Measurements from ENCODE around the gene MND1.

The MND1 gene

GRCh38 chr4:153349206-153349805 is 4.8 kb downstream of the MND1 start:
- H3K36me3 ChIP-seq (ENCODE audit: insufficient read depth, low read length) = peaks cover 42% of the 10 kb centered on the region
- H4K20me1 ChIP-seq (ENCODE audit: insufficient read depth, low read length) = no peaks in the 10 kb centered on the region
- no peak for TF ChIP-seq EZH2 (IDR thresholded peaks at IDR 0.05; ENCODE audit: borderline replicate concordance, low read length)
- TF ChIP-seq CTCF (IDR thresholded peaks at IDR 0.05; ENCODE audit: low read length) = no peak
- H3K79me2 ChIP-seq (ENCODE audit: insufficient read depth, low read length) = peaks cover 67% of the 10 kb centered on the region
- H3K4me1 ChIP-seq (ENCODE audit: insufficient read depth, low read length, severe bottlenecking) = peaks cover 65% of the 10 kb centered on the region
- peak overlapping the region; percentile 38 for H3K4me2 ChIP-seq (ENCODE audit: low read length)
- H3K9ac ChIP-seq (ENCODE audit: low read length) = peak overlapping the region; percentile 46
- H3K27ac ChIP-seq (ENCODE audit: low read depth, low read length, poor library complexity, severe bottlenecking) = peak overlapping the region; percentile 100
- no peaks in the 10 kb centered on the region for H3K27me3 ChIP-seq (ENCODE audit: insufficient read depth, low read length)
- no peaks in the 10 kb centered on the region for H3K9me2 ChIP-seq (ENCODE audit: low read depth, low read length)
- H3F3A ChIP-seq (ENCODE audit: insufficient read depth, low read length) = no peaks in the 10 kb centered on the region; the same call in 1 of the 2 replicates
- H3K9me3 ChIP-seq (ENCODE audit: low read length) = no peaks in the 10 kb centered on the region
- no peak overlapping the region for H2AFZ ChIP-seq (ENCODE audit: low read length)
- no peak overlapping the region for H3K4me3 ChIP-seq (ENCODE audit: low read depth, low read length, poor library complexity, severe bottlenecking)

- no peaks in the 10 kb centered on the region; the same call in 1 of the 2 replicates for H3F3A ChIP-seq (ENCODE audit: insufficient read depth, low read length)
- H4K20me1 ChIP-seq (ENCODE audit: insufficient read depth, low read length) = no peaks in the 10 kb centered on the region
- no peak overlapping the region for H3K4me3 ChIP-seq (ENCODE audit: low read depth, low read length, poor library complexity, severe bottlenecking)
Observed at GRCh38 chr4:153362184-153362583, 17.7 kb downstream of the MND1 start.

GRCh38 chr4:153364061-153364460 is 19.6 kb downstream of the MND1 start:
- no peak overlapping the region for H2AFZ ChIP-seq (ENCODE audit: low read length)
- no peaks in the 10 kb centered on the region for H3K4me1 ChIP-seq (ENCODE audit: insufficient read depth, low read length, severe bottlenecking)
- TF ChIP-seq EZH2 (IDR thresholded peaks at IDR 0.05; ENCODE audit: borderline replicate concordance, low read length) (no peak), CTCF (IDR thresholded peaks at IDR 0.05; ENCODE audit: low read length) (no peak)
- H3K9me3 ChIP-seq (ENCODE audit: low read length) = no peaks in the 10 kb centered on the region
- H3K27me3 ChIP-seq (ENCODE audit: insufficient read depth, low read length) = no peaks in the 10 kb centered on the region
- no peaks in the 10 kb centered on the region for H4K20me1 ChIP-seq (ENCODE audit: insufficient read depth, low read length)
- no peak overlapping the region for H3K4me3 ChIP-seq (ENCODE audit: low read depth, low read length, poor library complexity, severe bottlenecking)
- no peaks in the 10 kb centered on the region for H3F3A ChIP-seq (ENCODE audit: insufficient read depth, low read length)
- no peaks in the 10 kb centered on the region for H3K79me2 ChIP-seq (ENCODE audit: insufficient read depth, low read length)
- no peak overlapping the region for H3K9ac ChIP-seq (ENCODE audit: low read length)
- no peak overlapping the region for H3K27ac ChIP-seq (ENCODE audit: low read depth, low read length, poor library complexity, severe bottlenecking)
- no peaks in the 10 kb centered on the region for H3K9me2 ChIP-seq (ENCODE audit: low read depth, low read length)
- H3K36me3 ChIP-seq (ENCODE audit: insufficient read depth, low read length) = peaks cover 93% of the 10 kb centered on the region
- H3K4me2 ChIP-seq (ENCODE audit: low read length) = no peak overlapping the region

More at GRCh38 chr4:153362184-153362583, 17.7 kb downstream of the MND1 start:
- no peak overlapping the region for H3K9ac ChIP-seq (ENCODE audit: low read length)
- H3K4me1 ChIP-seq (ENCODE audit: insufficient read depth, low read length, severe bottlenecking) = no peaks in the 10 kb centered on the region
- peaks cover 93% of the 10 kb centered on the region for H3K36me3 ChIP-seq (ENCODE audit: insufficient read depth, low read length)
- no peaks in the 10 kb centered on the region for H3K9me3 ChIP-seq (ENCODE audit: low read length)
- H3K9me2 ChIP-seq (ENCODE audit: low read depth, low read length) = no peaks in the 10 kb centered on the region
- no peak overlapping the region for H3K27ac ChIP-seq (ENCODE audit: low read depth, low read length, poor library complexity, severe bottlenecking)
- H3K79me2 ChIP-seq (ENCODE audit: insufficient read depth, low read length) = no peaks in the 10 kb centered on the region
- no peaks in the 10 kb centered on the region for H3K27me3 ChIP-seq (ENCODE audit: insufficient read depth, low read length)
- no peak overlapping the region for H3K4me2 ChIP-seq (ENCODE audit: low read length)
- no peak for TF ChIP-seq CTCF (IDR thresholded peaks at IDR 0.05; ENCODE audit: low read length)
- no peak for TF ChIP-seq EZH2 (IDR thresholded peaks at IDR 0.05; ENCODE audit: borderline replicate concordance, low read length)
- no peak overlapping the region for H2AFZ ChIP-seq (ENCODE audit: low read length)
